Measurements from ENCODE around the gene KCNH8. TPM values are rescaled to one million over a fixed set of nuclear protein-coding genes. Genes with fewer than 3 reads are reported as not detected.

The KCNH8 gene
- total RNA-seq, 3 donors from 2014 or later: under 0.01 to 4.4 (median 1.3) TPM

DNA sequence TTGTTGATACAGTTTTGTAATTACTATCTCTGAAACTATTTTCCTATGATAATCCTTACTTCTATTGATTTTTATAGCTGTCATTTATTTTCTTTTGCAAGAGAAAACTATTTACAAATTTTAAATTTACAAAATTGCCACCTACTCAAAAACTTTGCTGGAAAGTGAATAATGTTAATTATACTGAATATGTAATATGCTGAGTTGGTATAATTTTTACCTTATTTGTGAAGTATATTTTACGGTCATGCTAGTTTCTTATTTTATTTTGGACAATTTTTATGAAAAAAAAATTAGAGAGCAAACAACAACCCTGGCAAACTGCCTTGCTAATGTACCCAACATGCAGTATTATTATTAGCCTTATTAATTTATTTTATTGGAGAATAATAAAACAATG, 2.9 kb downstream of the KCNH8 start:
- H3K4me3 ChIP-seq: no peak overlapping the region
- no peaks in the 10 kb centered on the region for H3K9me3 ChIP-seq
- TF ChIP-seq, protein P1, sequence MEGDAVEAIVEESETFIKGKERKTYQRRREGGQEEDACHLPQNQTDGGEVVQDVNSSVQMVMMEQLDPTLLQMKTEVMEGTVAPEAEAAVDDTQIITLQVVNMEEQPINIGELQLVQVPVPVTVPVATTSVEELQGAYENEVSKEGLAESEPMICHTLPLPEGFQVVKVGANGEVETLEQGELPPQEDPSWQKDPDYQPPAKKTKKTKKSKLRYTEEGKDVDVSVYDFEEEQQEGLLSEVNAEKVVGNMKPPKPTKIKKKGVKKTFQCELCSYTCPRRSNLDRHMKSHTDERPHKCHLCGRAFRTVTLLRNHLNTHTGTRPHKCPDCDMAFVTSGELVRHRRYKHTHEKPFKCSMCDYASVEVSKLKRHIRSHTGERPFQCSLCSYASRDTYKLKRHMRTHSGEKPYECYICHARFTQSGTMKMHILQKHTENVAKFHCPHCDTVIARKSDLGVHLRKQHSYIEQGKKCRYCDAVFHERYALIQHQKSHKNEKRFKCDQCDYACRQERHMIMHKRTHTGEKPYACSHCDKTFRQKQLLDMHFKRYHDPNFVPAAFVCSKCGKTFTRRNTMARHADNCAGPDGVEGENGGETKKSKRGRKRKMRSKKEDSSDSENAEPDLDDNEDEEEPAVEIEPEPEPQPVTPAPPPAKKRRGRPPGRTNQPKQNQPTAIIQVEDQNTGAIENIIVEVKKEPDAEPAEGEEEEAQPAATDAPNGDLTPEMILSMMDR (IDR thresholded peaks at IDR 0.05): no peak
- intact Hi-C loops (cut with DNase I; ENCODE audit: low total_unique reads): loop anchor here (2.0 kb wide), 1 partner anchor 22 kb away; no protein-coding TSS in a partner anchor
- H3K27me3 ChIP-seq: no peaks in the 10 kb centered on the region
- H3K36me3 ChIP-seq: no peaks in the 10 kb centered on the region
- H3K4me1 ChIP-seq: no peaks in the 10 kb centered on the region
- DNase-seq (ENCODE audit: low spot score in 2 of 2): no peak
- H3K27ac ChIP-seq: no peak overlapping the region

DNA sequence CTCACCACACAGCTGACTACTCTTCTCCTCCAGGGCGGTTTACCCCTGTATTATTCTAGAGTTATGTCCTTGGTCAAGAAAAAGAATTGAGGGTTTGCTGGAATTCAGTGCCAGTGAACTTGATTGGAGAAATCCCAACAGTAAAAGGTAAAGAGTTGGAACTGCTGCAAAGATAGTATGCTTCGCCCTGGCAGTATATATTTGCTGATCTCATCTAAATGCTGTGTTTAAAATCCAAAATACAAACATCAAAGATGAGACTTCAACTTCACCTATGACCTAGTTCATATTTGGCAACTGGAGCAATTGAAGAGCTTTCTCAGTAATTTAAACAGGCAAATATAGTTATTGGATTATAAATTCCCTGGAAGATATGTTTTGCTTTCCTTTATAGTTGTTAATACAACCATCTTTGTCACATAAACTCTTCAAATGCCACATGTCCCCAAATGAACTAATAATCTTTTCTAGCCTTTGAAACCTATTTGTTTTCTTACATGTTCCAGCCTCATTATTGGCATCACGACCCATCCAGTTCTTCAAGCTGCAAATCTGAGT, 6.5 kb downstream of the KCNH8 start:
- H3K9me3 ChIP-seq: no peaks in the 10 kb centered on the region
- no peaks in the 10 kb centered on the region for H3K4me1 ChIP-seq
- H3K27ac ChIP-seq: no peak overlapping the region
- no peaks in the 10 kb centered on the region for H3K27me3 ChIP-seq
- intact Hi-C loops (cut with DNase I; ENCODE audit: low total_unique reads): no loop called here
- DNase-seq (ENCODE audit: low spot score in 2 of 2): no peak
- no peaks in the 10 kb centered on the region for H3K36me3 ChIP-seq
- H3K4me3 ChIP-seq: no peak overlapping the region
- TF ChIP-seq, protein P1 (IDR thresholded peaks at IDR 0.05): no peak
- TF ChIP-seq POLR2AphosphoS5 (IDR thresholded peaks at IDR 0.05): no peak
- no peak for TF ChIP-seq POLR2A (IDR thresholded peaks at IDR 0.05)

DNA sequence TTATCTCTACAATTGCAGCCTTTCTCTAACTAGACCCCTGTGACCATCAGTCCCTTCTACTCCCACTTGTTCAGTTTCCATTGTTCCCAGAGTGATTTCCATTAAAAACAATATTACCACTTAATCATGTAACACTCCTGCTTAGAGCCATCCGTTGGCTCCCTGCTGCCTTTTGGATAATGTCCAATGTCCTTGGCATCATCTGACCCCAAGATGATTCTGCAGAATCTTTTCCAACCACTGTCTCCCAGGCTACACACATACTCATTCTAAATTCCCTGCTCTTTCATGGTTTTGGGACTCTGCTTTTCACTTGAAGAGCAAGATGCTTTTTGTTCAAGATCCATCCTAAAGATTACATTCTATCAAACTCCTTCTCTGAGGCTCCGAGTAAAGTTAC, 7.1 kb downstream of the KCNH8 start:
- Histone ChIP-seq H3K4me1 (no peaks in the 10 kb centered on the region), H3K4me3 (no peak overlapping the region), H3K27me3 (no peaks in the 10 kb centered on the region), H3K36me3 (no peaks in the 10 kb centered on the region), H3K27ac (no peak overlapping the region), H3K9me3 (no peaks in the 10 kb centered on the region)
- DNase-seq (ENCODE audit: low spot score in 2 of 2): no peak
- TF ChIP-seq, protein P1 (IDR thresholded peaks at IDR 0.05): no peak
- TF ChIP-seq POLR2A (IDR thresholded peaks at IDR 0.05): no peak
- no peak for TF ChIP-seq POLR2AphosphoS5 (IDR thresholded peaks at IDR 0.05)
- intact Hi-C loops (cut with DNase I; ENCODE audit: low total_unique reads): no loop called here

DNA sequence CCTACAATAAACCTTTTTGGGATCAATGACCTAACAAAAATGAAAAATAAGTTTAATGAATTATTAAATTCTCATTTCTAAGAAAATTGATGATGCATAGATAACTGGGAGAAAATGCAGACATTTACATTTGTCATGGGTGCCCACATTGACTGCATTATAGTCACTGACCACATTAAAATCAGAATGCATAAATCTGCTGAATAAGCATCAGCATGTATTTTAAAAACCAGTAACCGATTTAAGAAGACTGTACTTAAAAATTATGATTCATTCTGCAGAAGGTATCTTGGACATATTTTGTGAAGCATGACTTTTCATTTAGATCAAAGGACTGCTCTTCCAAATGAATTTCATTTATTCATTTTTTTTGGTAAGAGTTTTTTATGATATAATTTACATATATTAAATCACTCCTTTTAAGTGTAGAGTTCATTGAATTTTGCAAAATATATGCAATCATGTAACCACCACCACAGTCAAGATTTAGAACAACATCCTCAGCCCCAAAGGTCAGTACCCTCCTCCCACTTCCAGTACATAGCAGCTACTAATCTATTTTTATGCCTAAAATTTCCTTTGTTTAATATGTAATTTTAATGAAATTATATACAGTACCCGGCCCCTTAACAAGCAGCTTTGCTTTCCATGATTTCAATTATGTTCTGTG, 11.8 kb downstream of the KCNH8 start:
- intact Hi-C loops (cut with DNase I; ENCODE audit: low total_unique reads): no loop called here
- DNase-seq (ENCODE audit: low spot score in 2 of 2): no peak
- Histone ChIP-seq H3K27ac (no peak overlapping the region), H3K36me3 (no peaks in the 10 kb centered on the region), H3K4me3 (no peak overlapping the region), H3K9me3 (no peaks in the 10 kb centered on the region), H3K27me3 (no peaks in the 10 kb centered on the region), H3K4me1 (no peaks in the 10 kb centered on the region)
- TF ChIP-seq, protein P1 (IDR thresholded peaks at IDR 0.05): no peak
- TF ChIP-seq POLR2A (IDR thresholded peaks at IDR 0.05) (no peak), POLR2AphosphoS5 (IDR thresholded peaks at IDR 0.05) (no peak)

DNA sequence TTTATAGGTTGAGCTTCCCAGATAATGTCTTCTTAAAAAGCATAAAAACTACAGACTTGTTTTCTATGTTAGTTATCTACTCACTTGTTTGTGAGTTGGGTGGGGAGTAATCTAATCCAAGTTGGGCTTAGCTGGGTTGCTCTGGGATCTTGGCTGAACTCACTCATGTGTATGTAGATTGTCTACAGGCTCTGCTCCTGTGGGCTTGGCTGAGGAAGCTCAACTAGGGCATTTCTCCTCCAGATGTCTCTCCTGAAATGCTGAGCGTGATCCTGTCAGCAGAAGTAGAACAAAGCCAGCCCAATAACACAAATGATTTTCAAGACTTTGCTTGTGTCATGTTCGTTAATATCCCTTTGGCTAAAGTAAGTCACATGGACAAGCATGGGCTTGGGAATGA, 17.3 kb downstream of the KCNH8 start:
- no peak overlapping the region for H3K4me3 ChIP-seq
- no peak overlapping the region for H3K27ac ChIP-seq
- H3K9me3 ChIP-seq: no peaks in the 10 kb centered on the region
- TF ChIP-seq POLR2A (IDR thresholded peaks at IDR 0.05): no peak
- TF ChIP-seq, protein P1 (IDR thresholded peaks at IDR 0.05): no peak
- no peak for TF ChIP-seq POLR2AphosphoS5 (IDR thresholded peaks at IDR 0.05)
- no peaks in the 10 kb centered on the region for H3K36me3 ChIP-seq
- H3K27me3 ChIP-seq: no peaks in the 10 kb centered on the region
- no peak for DNase-seq (ENCODE audit: low spot score in 2 of 2)
- intact Hi-C loops (cut with DNase I; ENCODE audit: low total_unique reads): no loop called here
- H3K4me1 ChIP-seq: no peaks in the 10 kb centered on the region
